ENCODE measurements around the gene LINGO4.

DNA sequence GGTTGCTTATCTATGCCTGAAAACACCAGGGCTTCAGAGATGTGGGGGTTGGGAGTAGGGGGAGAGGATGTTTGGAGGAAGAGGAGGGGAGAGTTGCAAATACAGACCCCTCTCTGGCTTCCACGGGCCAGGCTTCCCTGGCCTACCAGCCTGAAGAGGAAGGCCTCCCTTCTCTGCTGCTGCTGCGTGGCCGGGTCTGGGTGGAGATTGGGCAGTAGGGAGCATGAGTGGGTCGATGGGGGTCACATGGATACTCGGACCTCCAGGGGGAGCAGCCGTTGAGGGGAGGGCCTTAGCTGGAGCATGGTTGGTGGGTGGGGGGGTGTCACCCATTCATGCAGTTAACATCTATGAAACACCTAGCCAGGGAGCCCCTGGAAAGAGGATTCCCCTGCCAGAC lies 24.8 kb upstream of the LINGO4 start:
- TF ChIP-seq EZH2 (IDR thresholded peaks at IDR 0.05; ENCODE audit: borderline replicate concordance, low read depth, low read length, poor library complexity, severe bottlenecking) = no peak
- TF ChIP-seq, protein P1, sequence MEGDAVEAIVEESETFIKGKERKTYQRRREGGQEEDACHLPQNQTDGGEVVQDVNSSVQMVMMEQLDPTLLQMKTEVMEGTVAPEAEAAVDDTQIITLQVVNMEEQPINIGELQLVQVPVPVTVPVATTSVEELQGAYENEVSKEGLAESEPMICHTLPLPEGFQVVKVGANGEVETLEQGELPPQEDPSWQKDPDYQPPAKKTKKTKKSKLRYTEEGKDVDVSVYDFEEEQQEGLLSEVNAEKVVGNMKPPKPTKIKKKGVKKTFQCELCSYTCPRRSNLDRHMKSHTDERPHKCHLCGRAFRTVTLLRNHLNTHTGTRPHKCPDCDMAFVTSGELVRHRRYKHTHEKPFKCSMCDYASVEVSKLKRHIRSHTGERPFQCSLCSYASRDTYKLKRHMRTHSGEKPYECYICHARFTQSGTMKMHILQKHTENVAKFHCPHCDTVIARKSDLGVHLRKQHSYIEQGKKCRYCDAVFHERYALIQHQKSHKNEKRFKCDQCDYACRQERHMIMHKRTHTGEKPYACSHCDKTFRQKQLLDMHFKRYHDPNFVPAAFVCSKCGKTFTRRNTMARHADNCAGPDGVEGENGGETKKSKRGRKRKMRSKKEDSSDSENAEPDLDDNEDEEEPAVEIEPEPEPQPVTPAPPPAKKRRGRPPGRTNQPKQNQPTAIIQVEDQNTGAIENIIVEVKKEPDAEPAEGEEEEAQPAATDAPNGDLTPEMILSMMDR (conservative IDR thresholded peaks at IDR 0.05; ENCODE audit: low read depth, low read length) = no peak
